ENCODE results near the gene MRPL30. TPM values are rescaled to one million over a fixed set of nuclear protein-coding genes. Genes with fewer than 3 reads are reported as not detected.
"Not testable (repeated sequence)": the region's sequence is repeated elsewhere in the genome, so short reads cannot be mapped to it uniquely, and the experiment has no call there.

Gene MRPL30
- total RNA-seq, 2 experiments from 2014 or later, result 22.2 to 26.5 TPM

DNA sequence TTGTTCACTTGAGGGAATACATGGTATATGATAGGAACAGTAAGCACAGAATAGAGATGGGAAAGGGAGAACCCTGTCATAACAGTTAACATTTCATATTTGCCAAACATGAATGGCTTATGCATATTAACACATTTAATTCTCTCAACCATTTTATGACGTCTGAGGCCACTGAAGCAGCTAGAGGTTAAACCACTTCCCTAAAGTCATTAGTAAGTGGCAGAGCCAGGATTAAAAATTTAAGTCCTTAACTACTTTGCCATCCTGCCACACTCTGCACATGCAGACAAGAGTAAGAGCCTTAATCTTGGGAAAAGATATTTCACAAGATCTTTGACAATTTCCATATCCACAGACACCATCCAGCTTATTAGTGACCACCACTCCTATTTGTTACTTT lies 24.1 kb upstream of the MRPL30 start:
- peaks cover 28% of the 10 kb centered on the region for H3K4me1 Mint-ChIP-seq
- H3K27ac Mint-ChIP-seq, result no peak overlapping the region
- POLR2A ChIA-PET, result interaction anchor here (2.2 to 5.0 kb wide), 2 partner anchors 15 to 23 kb away, joined by 6 to 40 read pairs; partner anchors contain the start of gene C2orf15
- H3K27me3 Mint-ChIP-seq, result no peaks in the 10 kb centered on the region
- DNase-seq (no peak), ATAC-seq (ENCODE audit: low read depth) (no peak)
- no peak overlapping the region for H3K4me3 Mint-ChIP-seq
- peaks cover 14% of the 10 kb centered on the region for H3K36me3 Mint-ChIP-seq
- no peaks in the 10 kb centered on the region for H3K9me3 Mint-ChIP-seq

DNA sequence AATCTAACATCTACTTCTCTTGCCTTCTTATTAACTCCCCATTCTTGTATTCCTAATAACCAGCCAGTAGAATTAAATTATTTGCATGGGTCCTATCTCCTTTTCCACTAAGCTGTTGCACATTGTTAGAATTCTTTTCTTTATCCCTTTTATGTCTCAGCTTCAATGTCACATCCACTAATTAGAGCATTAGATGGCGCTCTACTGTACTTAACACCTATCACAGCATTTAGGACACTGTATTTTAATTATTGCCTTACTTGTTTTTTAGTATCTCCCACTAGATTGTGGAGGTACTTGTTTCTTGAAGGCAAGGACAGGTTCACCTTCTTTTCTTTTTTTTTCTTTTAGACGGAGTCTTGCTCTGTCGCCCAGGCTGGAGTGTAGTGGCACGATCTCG lies 22.4 kb upstream of the MRPL30 start:
- Mint-ChIP-seq H3K9me3 (no peaks in the 10 kb centered on the region), H3K27me3 (no peaks in the 10 kb centered on the region), H3K27ac (peak overlapping the region; percentile 9), H3K36me3 (peaks cover 15% of the 10 kb centered on the region), H3K4me1 (peaks cover 28% of the 10 kb centered on the region), H3K4me3 (no peak overlapping the region)
- ATAC-seq (ENCODE audit: low read depth), result no peak
- POLR2A ChIA-PET, result interaction anchor here (1.8 to 2.2 kb wide), 2 partner anchors 17 to 22 kb away, joined by 4 to 6 read pairs; partner anchors contain the start of gene C2orf15
- no peak for DNase-seq

DNA sequence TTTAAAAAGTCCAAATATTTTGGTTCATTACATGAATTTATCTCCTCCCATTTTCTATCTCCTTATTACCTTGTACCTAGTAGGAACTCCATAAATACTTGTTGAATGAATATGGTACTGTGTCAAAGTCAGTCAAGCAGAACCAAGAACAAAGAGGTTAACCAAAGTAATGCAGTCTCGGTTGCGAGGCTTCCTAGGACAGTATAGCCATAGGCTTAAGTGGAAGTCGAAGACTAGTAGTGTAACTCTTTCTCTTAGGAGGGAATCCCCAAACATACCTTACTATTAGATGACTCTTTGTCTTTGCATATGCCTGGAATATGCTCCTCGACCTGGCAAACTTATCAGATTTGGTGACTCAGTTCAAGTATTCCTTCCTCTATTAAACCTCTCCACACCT lies 21.4 kb upstream of the MRPL30 start:
- no peak overlapping the region for H3K27ac Mint-ChIP-seq
- H3K4me1 Mint-ChIP-seq, result peaks cover 22% of the 10 kb centered on the region
- no peaks in the 10 kb centered on the region for H3K27me3 Mint-ChIP-seq
- no peaks in the 10 kb centered on the region for H3K9me3 Mint-ChIP-seq
- POLR2A ChIA-PET, result no interaction called here
- H3K36me3 Mint-ChIP-seq, result peaks cover 20% of the 10 kb centered on the region
- H3K4me3 Mint-ChIP-seq, result no peak overlapping the region
- ATAC-seq (ENCODE audit: low read depth) (no peak), DNase-seq (no peak)

DNA sequence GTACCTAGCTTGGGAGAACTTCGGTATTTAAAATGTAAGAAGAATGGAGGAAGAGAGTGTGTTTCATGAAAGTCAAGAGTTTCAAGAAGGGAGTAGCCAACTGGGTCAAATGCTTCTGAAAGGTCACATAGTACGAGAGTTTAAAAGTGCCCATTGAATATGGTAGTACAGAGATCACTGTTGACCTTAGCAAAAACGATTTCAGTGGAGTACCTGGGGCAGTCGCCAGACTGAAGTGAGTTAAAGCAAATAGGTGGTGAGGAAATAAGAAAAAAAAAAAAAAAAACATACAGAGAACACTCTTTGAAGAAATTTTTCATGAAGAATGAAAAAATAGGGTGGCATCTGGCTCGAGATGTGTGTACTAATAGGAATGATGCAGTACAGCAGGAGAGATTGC lies 14.8 kb upstream of the MRPL30 start:
- POLR2A ChIA-PET, result interaction anchor here (1.5 kb wide), 1 partner anchor 11 kb away, joined by 4 read pairs; the partner anchor contains the start of genes LIPT1 and TSGA10
- no peak for ATAC-seq (ENCODE audit: low read depth)
- Mint-ChIP-seq H3K4me3 (no peak overlapping the region), H3K36me3 (peaks cover 26% of the 10 kb centered on the region), H3K9me3 (no peaks in the 10 kb centered on the region), H3K4me1 (peaks cover 7% of the 10 kb centered on the region), H3K27ac (no peak overlapping the region), H3K27me3 (no peaks in the 10 kb centered on the region)
- no peak for DNase-seq

DNA sequence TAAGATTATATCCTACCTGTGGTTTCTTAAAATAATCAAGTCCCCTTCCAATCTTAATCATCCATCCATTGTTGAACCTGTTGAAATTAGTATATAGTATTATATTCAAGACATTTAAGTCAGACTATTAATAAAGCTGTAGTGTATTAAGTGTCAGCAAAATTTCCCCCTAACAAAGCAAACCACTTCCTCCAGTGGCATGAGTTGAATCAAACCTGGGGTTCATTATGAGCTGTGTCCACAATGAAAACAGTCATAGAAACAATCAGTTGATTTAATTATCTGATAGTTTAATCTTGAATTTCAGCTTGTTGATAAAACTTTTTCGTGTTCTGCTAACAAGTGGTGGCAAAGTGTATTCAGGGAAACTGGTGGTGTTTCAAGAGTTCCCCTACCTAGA lies 11.4 kb upstream of the MRPL30 start:
- no peaks in the 10 kb centered on the region for H3K27me3 Mint-ChIP-seq
- peaks cover 25% of the 10 kb centered on the region for H3K36me3 Mint-ChIP-seq
- no peak for DNase-seq
- H3K9me3 Mint-ChIP-seq, result no peaks in the 10 kb centered on the region
- H3K4me3 Mint-ChIP-seq, result no peak overlapping the region
- peaks cover 9% of the 10 kb centered on the region for H3K4me1 Mint-ChIP-seq
- H3K27ac Mint-ChIP-seq, result no peak overlapping the region
- POLR2A ChIA-PET, result no interaction called here
- ATAC-seq (ENCODE audit: low read depth), result no peak

DNA sequence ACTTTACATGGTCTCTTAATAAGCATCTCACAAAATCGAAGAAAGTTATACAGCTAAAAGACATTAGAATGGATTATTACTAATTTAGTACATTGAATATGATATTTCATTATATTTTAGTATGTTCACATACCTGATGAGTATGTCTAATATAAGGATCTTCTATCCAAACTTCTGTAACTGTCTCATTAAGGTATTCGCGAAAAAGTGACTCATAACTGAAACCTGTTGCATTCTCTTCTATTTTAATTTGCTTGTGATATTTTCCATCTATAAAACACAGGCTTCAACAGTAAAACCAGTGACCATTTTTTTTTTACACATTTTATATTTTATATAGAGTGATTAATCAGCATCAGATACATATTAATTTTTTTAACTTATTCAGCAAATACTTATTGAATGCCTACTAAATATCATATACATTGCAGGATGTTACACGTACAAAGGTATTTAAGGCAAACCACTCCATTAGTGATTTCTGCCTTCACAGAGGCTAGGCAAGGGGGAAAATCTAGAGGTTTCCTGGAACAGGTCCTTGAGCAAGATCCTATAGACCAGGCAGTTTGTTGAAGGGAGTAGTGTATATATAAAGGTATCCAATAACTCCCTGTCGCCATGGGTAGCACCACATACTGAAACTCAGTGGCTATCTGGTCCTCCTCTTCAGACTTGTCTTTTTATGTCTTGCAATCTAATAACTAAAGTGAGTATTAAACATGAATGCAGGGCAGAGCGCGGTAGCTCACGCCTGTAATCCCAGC lies 9.4 kb upstream of the MRPL30 start:
- Mint-ChIP-seq H3K27ac (no peak overlapping the region), H3K4me3 (no peak overlapping the region), H3K27me3 (no peaks in the 10 kb centered on the region), H3K36me3 (peaks cover 25% of the 10 kb centered on the region), H3K4me1 (peaks cover 18% of the 10 kb centered on the region), H3K9me3 (no peaks in the 10 kb centered on the region)
- DNase-seq (no peak), ATAC-seq (ENCODE audit: low read depth) (no peak)
- POLR2A ChIA-PET, result no interaction called here

DNA sequence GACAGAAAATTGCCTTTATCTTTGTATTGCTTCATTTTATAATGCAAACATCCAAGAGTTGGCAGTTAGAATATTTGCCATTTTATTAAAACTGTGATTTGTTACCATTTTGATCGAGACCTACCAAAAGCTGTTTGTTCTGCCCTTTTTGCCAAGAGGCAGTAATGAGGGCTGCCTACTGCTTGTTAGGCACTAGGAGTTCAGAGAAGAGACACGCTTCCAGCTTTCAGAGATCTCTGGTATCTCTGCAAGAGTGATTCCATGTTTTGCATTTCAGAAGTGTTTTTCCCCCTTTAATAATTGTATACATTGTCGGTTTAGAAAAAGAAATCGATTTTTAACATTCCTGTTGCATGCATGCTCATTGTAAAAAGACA lies 628 bp downstream of the MRPL30 start:
- Mint-ChIP-seq H3K27me3 (no peaks in the 10 kb centered on the region), H3K36me3 (peaks cover 4% of the 10 kb centered on the region), H3K27ac (peak overlapping the region; percentile 92), H3K4me1 (peaks cover 37% of the 10 kb centered on the region), H3K4me3 (peak overlapping the region; percentile 95), H3K9me3 (no peaks in the 10 kb centered on the region)
- DNase-seq, result no peak
- ATAC-seq (ENCODE audit: low read depth), result no peak
- POLR2A ChIA-PET, result interaction anchor here (2.3 kb wide), 1 partner anchor 155 kb away, joined by 15 read pairs; the partner anchor contains the start of genes EIF5B and TXNDC9

DNA sequence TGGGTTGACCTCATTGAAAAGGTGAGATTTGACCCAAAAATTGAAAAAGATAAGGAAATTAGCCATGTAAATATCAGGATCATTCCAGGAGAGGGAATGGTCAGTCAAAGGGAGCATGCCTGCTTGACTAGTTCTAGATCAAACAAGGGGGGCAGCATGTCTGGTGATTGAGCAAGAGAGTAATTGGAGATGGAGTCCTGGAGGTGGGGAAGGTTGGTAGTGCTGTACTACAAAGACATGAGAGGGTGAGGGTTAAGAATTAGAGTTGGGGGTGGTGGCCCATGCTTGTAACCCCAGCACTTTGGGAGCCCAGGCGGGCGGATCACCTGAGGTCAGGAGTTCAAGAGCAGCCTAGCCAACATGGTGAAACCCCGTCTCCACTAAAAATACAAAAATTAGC lies 2.0 kb downstream of the MRPL30 start:
- Mint-ChIP-seq H3K4me1 (peaks cover 33% of the 10 kb centered on the region), H3K36me3 (peaks cover 5% of the 10 kb centered on the region), H3K27me3 (no peaks in the 10 kb centered on the region), H3K27ac (no peak overlapping the region), H3K4me3 (no peak overlapping the region), H3K9me3 (no peaks in the 10 kb centered on the region)
- POLR2A ChIA-PET, result no interaction called here
- ATAC-seq (ENCODE audit: low read depth) (no peak), DNase-seq (no peak)

DNA sequence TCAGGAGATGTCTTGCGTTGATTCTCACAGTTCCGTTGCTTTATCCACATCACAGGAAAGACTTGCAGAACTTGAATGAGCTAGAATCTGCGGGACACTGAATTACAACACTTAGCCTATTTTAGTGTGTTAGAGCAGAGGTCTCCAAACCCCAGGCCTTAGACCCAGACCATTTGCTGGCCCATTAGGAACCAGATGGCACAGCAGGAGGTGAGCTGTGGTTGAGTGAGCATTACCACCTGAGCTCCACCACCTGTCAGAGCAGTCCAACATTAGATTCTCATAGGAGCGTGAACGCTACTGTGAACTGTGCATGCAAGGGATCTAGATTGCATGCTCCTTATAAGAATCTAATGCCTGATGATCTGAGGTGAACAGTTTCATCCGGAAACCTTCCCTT lies 3.8 kb downstream of the MRPL30 start:
- DNase-seq (no peak), ATAC-seq (ENCODE audit: low read depth) (no peak)
- no peak overlapping the region for H3K4me3 Mint-ChIP-seq
- H3K4me1 Mint-ChIP-seq, result peaks cover 24% of the 10 kb centered on the region
- POLR2A ChIA-PET, result interaction anchor here (1.2 kb wide), 1 partner anchor 139 kb away, joined by 3 read pairs; no protein-coding TSS in a partner anchor
- no peaks in the 10 kb centered on the region for H3K9me3 Mint-ChIP-seq
- no peak overlapping the region for H3K27ac Mint-ChIP-seq
- no peaks in the 10 kb centered on the region for H3K27me3 Mint-ChIP-seq
- peaks cover 10% of the 10 kb centered on the region for H3K36me3 Mint-ChIP-seq

DNA sequence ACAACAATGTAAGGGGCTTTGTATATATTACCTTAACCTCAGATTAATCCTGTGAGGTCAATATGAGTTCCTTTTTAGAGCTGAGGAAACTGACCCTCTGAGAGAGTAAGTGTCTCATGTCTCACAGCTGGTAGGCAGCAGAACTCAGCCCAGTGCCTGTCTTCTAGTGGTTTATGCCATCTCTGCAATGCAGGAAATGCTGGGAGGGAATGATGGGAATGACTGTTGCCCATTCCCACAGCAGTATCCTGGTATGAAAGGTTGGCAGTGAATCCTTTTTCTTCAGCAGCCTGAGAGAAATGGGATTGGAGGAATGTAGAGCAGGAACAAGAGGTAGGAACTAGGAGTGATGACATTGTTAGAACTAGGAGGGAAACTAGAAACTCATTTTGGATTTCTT lies 6.0 kb downstream of the MRPL30 start:
- no peaks in the 10 kb centered on the region for H3K9me3 Mint-ChIP-seq
- DNase-seq (no peak), ATAC-seq (ENCODE audit: low read depth) (no peak)
- no peak overlapping the region for H3K27ac Mint-ChIP-seq
- H3K36me3 Mint-ChIP-seq, result peaks cover 21% of the 10 kb centered on the region
- POLR2A ChIA-PET, result no interaction called here
- H3K27me3 Mint-ChIP-seq, result no peaks in the 10 kb centered on the region
- peaks cover 22% of the 10 kb centered on the region for H3K4me1 Mint-ChIP-seq
- H3K4me3 Mint-ChIP-seq, result no peak overlapping the region

DNA sequence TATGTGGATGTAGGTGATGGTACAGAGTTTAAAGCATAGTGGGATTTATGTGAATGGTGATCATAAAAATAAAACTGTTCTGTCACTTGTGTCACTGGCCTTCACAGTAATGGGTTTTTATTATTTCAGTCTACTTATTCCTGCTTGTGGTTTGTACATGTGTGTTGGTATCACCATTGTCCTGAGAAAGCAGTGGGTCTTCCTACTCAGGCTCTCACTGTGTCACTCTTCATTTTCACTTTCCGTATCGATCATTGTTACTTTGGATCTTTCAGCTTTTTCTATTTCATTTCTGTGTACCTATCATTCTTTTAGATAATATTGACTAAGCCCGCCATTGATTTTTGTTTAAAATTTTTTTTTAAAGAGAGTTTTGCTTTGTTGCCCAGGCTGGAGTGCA lies 7.4 kb downstream of the MRPL30 start:
- H3K9me3 Mint-ChIP-seq, result no peaks in the 10 kb centered on the region
- H3K36me3 Mint-ChIP-seq, result peaks cover 31% of the 10 kb centered on the region
- no peak overlapping the region for H3K27ac Mint-ChIP-seq
- POLR2A ChIA-PET, result no interaction called here
- DNase-seq (no peak), ATAC-seq (ENCODE audit: low read depth) (no peak)
- H3K4me1 Mint-ChIP-seq, result peaks cover 18% of the 10 kb centered on the region
- no peak overlapping the region for H3K4me3 Mint-ChIP-seq
- no peaks in the 10 kb centered on the region for H3K27me3 Mint-ChIP-seq

DNA sequence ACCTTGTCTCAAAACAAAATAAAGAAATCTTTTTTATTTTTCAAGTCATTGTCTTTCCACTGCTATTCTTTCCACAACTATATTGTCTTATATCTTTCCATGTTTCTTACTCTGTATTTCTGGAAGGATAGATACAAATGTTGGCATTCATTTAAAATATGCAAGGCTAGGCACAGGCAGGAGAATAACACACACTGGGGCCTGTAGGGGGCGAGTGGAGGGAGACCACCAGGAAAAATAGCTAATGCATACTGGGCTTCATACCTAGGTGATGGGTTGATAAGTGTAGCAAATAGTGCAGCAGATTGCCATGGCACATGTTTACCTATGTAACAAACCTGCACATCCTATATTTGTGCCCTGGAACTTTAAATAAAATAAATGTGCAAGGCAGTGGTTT lies 9.6 kb downstream of the MRPL30 start:
- H3K4me1 Mint-ChIP-seq, result peaks cover 11% of the 10 kb centered on the region
- no peaks in the 10 kb centered on the region for H3K27me3 Mint-ChIP-seq
- DNase-seq, result no peak
- H3K4me3 Mint-ChIP-seq, result no peak overlapping the region
- no peak for ATAC-seq (ENCODE audit: low read depth)
- POLR2A ChIA-PET, result no interaction called here
- no peak overlapping the region for H3K27ac Mint-ChIP-seq
- H3K9me3 Mint-ChIP-seq, result no peaks in the 10 kb centered on the region
- peaks cover 35% of the 10 kb centered on the region for H3K36me3 Mint-ChIP-seq

DNA sequence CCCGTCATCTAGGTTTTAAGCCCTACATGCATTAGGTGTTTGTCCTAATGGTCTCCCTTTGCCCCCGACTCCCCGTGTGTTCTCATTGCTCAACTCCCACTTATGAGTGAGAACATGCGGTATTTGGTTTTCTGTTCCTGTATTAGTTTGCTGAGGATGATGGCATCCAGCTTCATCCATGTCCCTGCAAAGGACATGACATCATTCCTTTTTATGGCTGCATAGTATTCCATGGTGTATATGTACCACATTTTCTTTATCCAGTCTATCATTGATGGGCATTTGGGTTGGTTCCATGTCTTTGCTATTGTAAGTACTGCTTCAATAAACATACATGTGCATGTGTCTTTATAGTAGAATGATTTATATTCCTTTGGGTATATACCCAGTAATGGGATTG lies 11.4 kb downstream of the MRPL30 start:
- DNase-seq; H3K4me3 Mint-ChIP-seq; H3K9me3 Mint-ChIP-seq; H3K27me3 Mint-ChIP-seq; ATAC-seq (ENCODE audit: low read depth); H3K27ac Mint-ChIP-seq; POLR2A ChIA-PET; H3K4me1 Mint-ChIP-seq: not testable (repeated sequence)
- peaks cover 33% of the 10 kb centered on the region for H3K36me3 Mint-ChIP-seq

DNA sequence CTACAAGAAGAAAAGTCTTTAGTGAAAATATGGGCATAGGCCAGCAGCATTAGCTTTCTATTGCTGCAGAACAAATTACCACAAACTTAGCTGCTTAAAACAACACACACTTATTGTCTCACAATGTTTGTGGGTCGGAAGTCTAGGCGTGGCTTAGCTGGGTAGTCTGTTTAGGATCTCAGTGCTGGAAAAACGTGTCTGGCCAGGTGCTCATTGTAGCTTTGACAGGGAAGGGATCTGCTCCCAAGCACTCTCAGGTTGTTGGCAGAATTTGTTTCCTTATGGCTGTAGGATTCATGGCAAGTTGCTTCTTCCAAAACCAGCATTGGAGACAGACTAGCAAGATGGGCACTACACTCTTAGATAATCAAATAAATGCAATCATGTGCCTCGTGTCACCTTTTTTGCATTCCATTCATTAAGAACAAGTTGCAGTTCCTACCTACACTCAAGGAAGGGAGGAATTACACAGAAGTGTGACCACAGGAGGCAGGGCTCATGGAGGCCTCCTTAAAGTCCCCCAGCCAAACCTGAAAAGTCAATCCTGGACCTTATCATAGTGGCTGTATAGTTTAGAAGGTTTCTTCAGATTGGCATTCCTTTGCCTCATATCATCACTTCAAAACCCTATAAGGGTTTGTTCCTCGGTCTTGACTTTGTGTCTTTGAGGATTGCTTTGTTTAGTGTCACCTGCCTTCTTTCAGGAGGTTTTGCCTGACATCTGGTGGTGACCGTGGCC lies 17.3 kb downstream of the MRPL30 start:
- Mint-ChIP-seq H3K9me3 (no peaks in the 10 kb centered on the region), H3K36me3 (peaks cover 12% of the 10 kb centered on the region), H3K4me3 (no peak overlapping the region), H3K4me1 (peaks cover 2% of the 10 kb centered on the region), H3K27ac (no peak overlapping the region), H3K27me3 (no peaks in the 10 kb centered on the region)
- DNase-seq (no peak), ATAC-seq (ENCODE audit: low read depth) (no peak)
- POLR2A ChIA-PET, result no interaction called here

Measured in activated naive CD8-positive, alpha-beta T cell treated with anti-CD3 and anti-CD28 coated beads, Interleukin-2, amount 10 ng/mL, durations not matched to agents 7 days and 5 days (primary cell).